Caco-2 (cell line): Measurements from ENCODE around the gene SFXN3. TPM values are rescaled to one million over a fixed set of nuclear protein-coding genes. Genes with fewer than 3 reads are reported as not detected.

Source experiments
- BruUV-seq: library from RNA; stranded (reverse); fragments of 400-500 nt; replicated peaks from 2 replicates; lab custom pipeline; 2021; lab: Mats Ljungman, UMichigan
- CTCF ChIA-PET: fragments of 300-600 bp; sonication (Branson Sonifier 250); formaldehyde crosslinking; loops from one replicate; lab custom pipeline; 2022; ENCODE audit warnings: antibody characterized with exemption; lab: Charles Lee
- POLR2A ChIA-PET: fragments of 300-600 bp; sonication (Branson Sonifier 250); formaldehyde crosslinking; loops from one replicate; lab custom pipeline; 2022; ENCODE audit warnings: antibody characterized with exemption; lab: Charles Lee
- DNase-seq, 2 experiments: peaks; one replicate each; pipeline versions ENCODE4 v3.0.0 to v3.0.0-alpha.2; 2020 to 2022
- H3K27me3 ChIP-seq: replicated peaks from 2 replicates; pipeline ENCODE4 v1.6.0; 2011; ENCODE audit warnings: low read length; ENCODE audit not compliant: control insufficient read depth, insufficient read depth
- H3K36me3 ChIP-seq: 2 replicates; pipeline ENCODE4 v1.5.1; 2011; ENCODE audit warnings: low read length; ENCODE audit not compliant: control insufficient read depth, insufficient read depth
- H3K4me1 ChIP-seq: fragments of 250-450 bp; sonication (Bioruptor Pico); 2 replicates; pipeline ENCODE4 v1.5.1; 2020; ENCODE audit warnings: mild to moderate bottlenecking
- H3K4me3 ChIP-seq: 2 replicates; pipeline ENCODE4 v1.5.1; 2011; ENCODE audit warnings: low read depth, mild to moderate bottlenecking, control low read depth, low read length
- H3K9me3 ChIP-seq: fragments of 250-450 bp; sonication (Bioruptor Pico); 2 replicates; pipeline ENCODE4 v1.5.1; 2020; ENCODE audit warnings: mild to moderate bottlenecking, moderate library complexity
- H3K27ac Mint-ChIP-seq: one replicate; pipeline ENCODE4 v1.8.0; 2022; ENCODE audit warnings: mixed read lengths; ENCODE audit not compliant: unreplicated experiment
- H3K27me3 Mint-ChIP-seq: one replicate; pipeline ENCODE4 v1.8.0; 2022; ENCODE audit warnings: mixed read lengths; ENCODE audit not compliant: insufficient read depth, unreplicated experiment
- H3K36me3 Mint-ChIP-seq: one replicate; pipeline ENCODE4 v1.8.0; 2022; ENCODE audit warnings: mild to moderate bottlenecking, mixed read lengths; ENCODE audit not compliant: insufficient read depth, unreplicated experiment
- H3K4me1 Mint-ChIP-seq: one replicate; pipeline ENCODE4 v1.8.0; 2022; ENCODE audit warnings: low read depth, mixed read lengths; ENCODE audit not compliant: unreplicated experiment
- H3K4me3 Mint-ChIP-seq: one replicate; pipeline ENCODE4 v1.8.0; 2022; ENCODE audit warnings: mild to moderate bottlenecking, moderate library complexity, mixed read lengths; ENCODE audit not compliant: unreplicated experiment
- H3K9me3 Mint-ChIP-seq: one replicate; pipeline ENCODE4 v1.8.0; 2022; ENCODE audit warnings: mixed read lengths; ENCODE audit not compliant: unreplicated experiment
- CTCF ChIP-seq, 2 experiments: fragments of 200-600 bp in 1 of 2; IDR thresholded peaks; 1 replicate in 1 of 2; 2 replicates in 1 of 2; pipeline versions ENCODE4 v1.5.1 to v1.8.0; 2011 to 2022; ENCODE audit warnings: antibody characterized with exemption in 1 of 2, control low read depth in 1 of 2, inconsistent platforms in 1 of 2, low read depth in 1 of 2, low read length in 1 of 2, mild to moderate bottlenecking in 1 of 2, moderate library complexity in 1 of 2; ENCODE audit not compliant: insufficient read depth in 1 of 2, severe bottlenecking in 1 of 2, unreplicated experiment in 1 of 2
- intact Hi-C: fragments of 100-400 bp; cut with micrococcal nuclease; formaldehyde crosslinking; loops from one replicate; pipeline ENCODE4 v1.10.0; 2022; ENCODE audit not compliant: unreplicated experiment
- total RNA-seq: library from RNA; stranded (reverse); gene quantifications from 2 replicates; pipeline ENCODE4 v1.2.3, GENCODE V29; 2022

SFXN3 gene
- total RNA-seq, 1 experiment from 2014 or later = 23.4 TPM

GRCh38 chr10:101035314-101035713, 4.3 kb downstream of the SFXN3 start:
- Histone ChIP-seq H3K9me3 (no peaks in the 10 kb centered on the region), H3K4me1 (peaks cover 30% of the 10 kb centered on the region), H3K4me3 (no peak overlapping the region), H3K36me3 (no peaks in the 10 kb centered on the region), H3K27me3 (no peaks in the 10 kb centered on the region)
- peaks cover 16% of the 10 kb centered on the region for H3K36me3 Mint-ChIP-seq
- H3K9me3 Mint-ChIP-seq = no peaks in the 10 kb centered on the region
- peaks cover 17% of the 10 kb centered on the region for H3K4me1 Mint-ChIP-seq
- H3K27me3 Mint-ChIP-seq = no peaks in the 10 kb centered on the region
- TF ChIP-seq CTCF (IDR thresholded peaks at IDR 0.05; ENCODE audit: insufficient read depth in 1 of 2, low read depth in 1 of 2, low read length in 1 of 2, severe bottlenecking in 1 of 2, unreplicated experiment in 1 of 2) = no peak
- ChIA-PET CTCF (interaction anchor here (0.6 to 1.3 kb wide), 2 partner anchors 14 to 107 kb away, joined by 3 read pairs; no protein-coding TSS in a partner anchor), POLR2A (interaction anchor here (1.2 kb wide), 1 partner anchor 8 kb away, joined by 7 read pairs; no protein-coding TSS in a partner anchor)
- no TSS peak for BruUV-seq
- no peak overlapping the region for H3K27ac Mint-ChIP-seq
- no peak overlapping the region for H3K4me3 Mint-ChIP-seq
- no peak for DNase-seq
- intact Hi-C loops = no loop called here

GRCh38 chr10:101035916-101036702, 5.1 kb downstream of the SFXN3 start:
- Mint-ChIP-seq H3K4me3 (no peak overlapping the region), H3K4me1 (peaks cover 17% of the 10 kb centered on the region), H3K9me3 (no peaks in the 10 kb centered on the region), H3K36me3 (peaks cover 14% of the 10 kb centered on the region), H3K27ac (no peak overlapping the region), H3K27me3 (no peaks in the 10 kb centered on the region)
- DNase-seq = no peak
- H3K4me1 ChIP-seq = peaks cover 34% of the 10 kb centered on the region
- intact Hi-C loops = no loop called here
- ChIA-PET POLR2A (no interaction called here), CTCF (no interaction called here)
- no peaks in the 10 kb centered on the region for H3K27me3 ChIP-seq
- H3K4me3 ChIP-seq = no peak overlapping the region
- no TSS peak for BruUV-seq
- no peak for TF ChIP-seq CTCF (IDR thresholded peaks at IDR 0.05; ENCODE audit: insufficient read depth in 1 of 2, low read depth in 1 of 2, low read length in 1 of 2, severe bottlenecking in 1 of 2, unreplicated experiment in 1 of 2)
- no peaks in the 10 kb centered on the region for H3K9me3 ChIP-seq
- no peaks in the 10 kb centered on the region for H3K36me3 ChIP-seq

GRCh38 chr10:101036726-101037125, 5.7 kb downstream of the SFXN3 start:
- POLR2A ChIA-PET = no interaction called here
- no peaks in the 10 kb centered on the region for H3K27me3 Mint-ChIP-seq
- TF ChIP-seq CTCF (IDR thresholded peaks at IDR 0.05; ENCODE audit: insufficient read depth in 1 of 2, low read depth in 1 of 2, low read length in 1 of 2, severe bottlenecking in 1 of 2, unreplicated experiment in 1 of 2) = no peak
- no peaks in the 10 kb centered on the region for H3K9me3 ChIP-seq
- H3K4me1 Mint-ChIP-seq = peaks cover 17% of the 10 kb centered on the region
- H3K36me3 Mint-ChIP-seq = peaks cover 7% of the 10 kb centered on the region
- BruUV-seq = no TSS peak
- peaks cover 38% of the 10 kb centered on the region for H3K4me1 ChIP-seq
- CTCF ChIA-PET = interaction anchor here (2.0 kb wide), 1 partner anchor 106 kb away, joined by 5 read pairs; no protein-coding TSS in a partner anchor
- H3K4me3 ChIP-seq = no peak overlapping the region
- DNase-seq = no peak
- intact Hi-C loops = no loop called here
- no peaks in the 10 kb centered on the region for H3K27me3 ChIP-seq
- no peaks in the 10 kb centered on the region for H3K9me3 Mint-ChIP-seq
- H3K36me3 ChIP-seq = no peaks in the 10 kb centered on the region
- H3K4me3 Mint-ChIP-seq = no peak overlapping the region
- no peak overlapping the region for H3K27ac Mint-ChIP-seq
